Measurements from ENCODE around the gene GPHA2.

DNA sequence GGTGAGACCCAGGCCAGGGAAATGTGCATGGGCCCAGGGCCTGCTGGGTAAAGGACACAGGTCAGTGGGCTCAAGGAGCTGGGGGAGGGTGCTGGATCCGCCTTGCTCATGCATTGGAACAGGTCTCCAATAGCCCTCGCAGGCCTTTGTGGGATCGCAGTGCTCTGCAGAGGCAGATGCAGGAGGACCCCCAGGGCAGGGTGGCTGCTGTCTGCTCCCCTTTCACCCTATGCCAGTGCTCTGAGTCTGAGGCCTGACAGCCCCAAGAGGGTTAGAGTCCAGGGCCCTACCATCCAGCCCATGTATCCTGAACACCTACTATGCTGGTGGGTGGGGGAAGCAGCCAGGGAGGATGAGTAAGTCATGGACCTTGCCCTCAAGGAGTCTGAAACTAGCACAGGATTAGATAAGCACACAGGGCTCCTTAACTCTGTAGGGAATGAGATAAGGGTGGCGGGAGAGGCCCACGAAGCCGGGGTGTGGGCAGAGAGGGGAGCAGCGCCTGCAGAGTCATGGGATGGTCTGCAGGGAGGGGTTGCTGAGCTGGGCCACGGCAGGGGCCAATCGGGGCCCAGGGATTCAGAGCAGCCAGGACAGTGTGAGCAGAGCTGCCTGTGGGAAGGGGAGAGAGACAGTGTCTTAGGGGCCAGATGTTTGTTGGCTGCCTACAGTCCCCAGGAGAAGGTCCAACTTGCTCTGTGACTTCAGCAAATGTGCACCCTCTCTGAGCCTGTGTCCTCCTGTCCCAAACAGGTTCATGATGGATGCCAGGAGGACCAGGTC, 46.8 kb downstream of the GPHA2 start:
- TF ChIP-seq RAD21 (IDR thresholded peaks at IDR 0.05; ENCODE audit: low read length) (no peak), TAF1 (IDR thresholded peaks at IDR 0.05; ENCODE audit: borderline replicate concordance, low read depth, low read length) (no peak), JUND (IDR thresholded peaks at IDR 0.05) (no peak)
